GM18526 (cell line): Measurements from ENCODE around the gene TMEM167A.

Experiments used
- POLR2A ChIP-seq: IDR thresholded peaks from 3 replicates; pipeline ENCODE4 v1.6.1; 2011; ENCODE audit not compliant: insufficient read length; ENCODE audit errors: extremely low read depth

Gene TMEM167A

GRCh38 chr5:83096660-83097339 is 19.6 kb upstream of the TMEM167A start:
- no peak for TF ChIP-seq POLR2A

- TF ChIP-seq POLR2A, result no peak
These were observed 18.9 kb upstream of the TMEM167A start for GRCh38 chr5:83095957-83096539.

- no peak for TF ChIP-seq POLR2A
These were observed 18.2 kb upstream of the TMEM167A start for GRCh38 chr5:83095163-83095956.

- TF ChIP-seq POLR2A, result no peak
These were observed 16.5 kb upstream of the TMEM167A start for GRCh38 chr5:83093692-83094091.

GRCh38 chr5:83092619-83093018 is 15.4 kb upstream of the TMEM167A start:
- TF ChIP-seq POLR2A, result no peak

GRCh38 chr5:83090169-83090568 is 13.0 kb upstream of the TMEM167A start:
- no peak for TF ChIP-seq POLR2A

- TF ChIP-seq POLR2A, result no peak
These were observed 7.9 kb upstream of the TMEM167A start for GRCh38 chr5:83085106-83085505.

GRCh38 chr5:83084336-83084735 is 7.1 kb upstream of the TMEM167A start:
- no peak for TF ChIP-seq POLR2A

- no peak for TF ChIP-seq POLR2A
These were observed 5.6 kb upstream of the TMEM167A start for GRCh38 chr5:83082750-83083149.

- no peak for TF ChIP-seq POLR2A
These were observed 568 bp upstream of the TMEM167A start for GRCh38 chr5:83077662-83078261.

GRCh38 chr5:83072966-83073365 is 4.2 kb downstream of the TMEM167A start:
- no peak for TF ChIP-seq POLR2A

GRCh38 chr5:83071286-83072051 is 5.7 kb downstream of the TMEM167A start:
- TF ChIP-seq POLR2A, result no peak

GRCh38 chr5:83069096-83069799 is 7.9 kb downstream of the TMEM167A start:
- no peak for TF ChIP-seq POLR2A

GRCh38 chr5:83066548-83067110 is 10.6 kb downstream of the TMEM167A start:
- no peak for TF ChIP-seq POLR2A
